Activated naive CD4-positive, alpha-beta T cell treated with anti-CD3 and anti-CD28 coated beads for 36 hours (primary cell): ENCODE results near the gene GJA3. TPM values are rescaled to one million over a fixed set of nuclear protein-coding genes. Genes with fewer than 3 reads are reported as not detected.

Source experiments
- CTCF ChIA-PET: fragments of 350-600 bp; sonication (Branson Sonifier 250); formaldehyde crosslinking; loops from one replicate; lab custom pipeline; 2021; ENCODE audit warnings: antibody characterized with exemption; lab: Charles Lee
- DNase-seq: peaks from one replicate; pipeline ENCODE4 v3.0.0-alpha.2; 2020
- H3K27ac Mint-ChIP-seq: one replicate; pipeline ENCODE4 v1.8.0; 2021; ENCODE audit warnings: mild to moderate bottlenecking, mixed read lengths
- H3K27me3 Mint-ChIP-seq: one replicate; pipeline ENCODE4 v1.8.0; 2021; ENCODE audit warnings: low read depth, mixed read lengths
- H3K36me3 Mint-ChIP-seq: one replicate; pipeline ENCODE4 v1.8.0; 2021; ENCODE audit warnings: low read depth, mixed read lengths
- H3K4me1 Mint-ChIP-seq: one replicate; pipeline ENCODE4 v1.8.0; 2021; ENCODE audit warnings: low read depth, mixed read lengths
- H3K4me3 Mint-ChIP-seq: one replicate; pipeline ENCODE4 v1.8.0; 2021; ENCODE audit warnings: mild to moderate bottlenecking, moderate library complexity, mixed read lengths
- H3K9me3 Mint-ChIP-seq: one replicate; pipeline ENCODE4 v1.8.0; 2021; ENCODE audit warnings: mixed read lengths
- intact Hi-C: fragments of 100-400 bp; cut with micrococcal nuclease; formaldehyde crosslinking; loops from one replicate; pipeline ENCODE4 v1.15.1; 2023
- total RNA-seq, 2 experiments: library from RNA; stranded (reverse); gene quantifications; one replicate each; pipeline ENCODE4 v1.2.3, GENCODE V29; 2021

GJA3 gene
- total RNA-seq, 2 experiments from 2014 or later, result 0.05 to 0.10 TPM

DNA sequence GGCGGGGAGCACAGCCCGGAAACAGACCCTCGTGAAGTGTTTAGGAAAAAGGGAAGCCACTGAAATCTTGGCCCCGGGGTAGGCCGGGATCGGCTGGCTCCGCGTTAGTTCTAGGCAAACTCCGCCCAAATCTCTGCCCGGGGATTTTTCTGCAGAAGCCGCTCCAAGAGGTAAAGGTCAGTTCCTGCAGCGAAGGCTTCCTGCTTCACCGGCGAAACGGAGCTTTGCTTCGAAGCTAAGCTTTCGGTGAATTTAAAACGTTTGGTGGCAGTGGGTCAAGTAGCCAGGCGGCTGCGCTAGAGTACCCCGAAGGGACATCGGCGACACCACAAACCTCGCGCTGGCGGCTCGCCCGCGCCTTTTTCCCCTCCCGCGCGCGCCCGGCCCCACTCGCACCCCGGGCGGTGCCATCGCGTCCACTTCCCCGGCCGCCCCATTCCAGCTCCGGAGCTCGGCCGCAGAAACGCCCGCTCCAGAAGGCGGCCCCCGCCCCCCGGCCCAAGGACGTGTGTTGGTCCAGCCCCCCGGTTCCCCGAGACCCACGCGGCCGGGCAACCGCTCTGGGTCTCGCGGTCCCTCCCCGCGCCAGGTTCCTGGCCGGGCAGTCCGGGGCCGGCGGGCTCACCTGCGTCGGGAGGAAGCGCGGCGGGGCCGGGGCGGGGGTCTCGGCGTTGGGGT, 31.4 kb upstream of the GJA3 start:
- peak; percentile 50 for DNase-seq
- intact Hi-C loops, result loop anchor here (2.0 kb wide), 1 partner anchor 711 kb away; the partner anchor contains the start of gene XPO4
- Mint-ChIP-seq H3K4me1 (peaks cover 13% of the 10 kb centered on the region), H3K9me3 (no peaks in the 10 kb centered on the region), H3K4me3 (peak overlapping the region; percentile 65), H3K27ac (no peak overlapping the region), H3K27me3 (peaks cover 45% of the 10 kb centered on the region), H3K36me3 (no peaks in the 10 kb centered on the region)
- CTCF ChIA-PET, result interaction anchor here (1.5 to 2.9 kb wide), 2 partner anchors 10 to 302 kb away, joined by 4 to 14 read pairs; no protein-coding TSS in a partner anchor

DNA sequence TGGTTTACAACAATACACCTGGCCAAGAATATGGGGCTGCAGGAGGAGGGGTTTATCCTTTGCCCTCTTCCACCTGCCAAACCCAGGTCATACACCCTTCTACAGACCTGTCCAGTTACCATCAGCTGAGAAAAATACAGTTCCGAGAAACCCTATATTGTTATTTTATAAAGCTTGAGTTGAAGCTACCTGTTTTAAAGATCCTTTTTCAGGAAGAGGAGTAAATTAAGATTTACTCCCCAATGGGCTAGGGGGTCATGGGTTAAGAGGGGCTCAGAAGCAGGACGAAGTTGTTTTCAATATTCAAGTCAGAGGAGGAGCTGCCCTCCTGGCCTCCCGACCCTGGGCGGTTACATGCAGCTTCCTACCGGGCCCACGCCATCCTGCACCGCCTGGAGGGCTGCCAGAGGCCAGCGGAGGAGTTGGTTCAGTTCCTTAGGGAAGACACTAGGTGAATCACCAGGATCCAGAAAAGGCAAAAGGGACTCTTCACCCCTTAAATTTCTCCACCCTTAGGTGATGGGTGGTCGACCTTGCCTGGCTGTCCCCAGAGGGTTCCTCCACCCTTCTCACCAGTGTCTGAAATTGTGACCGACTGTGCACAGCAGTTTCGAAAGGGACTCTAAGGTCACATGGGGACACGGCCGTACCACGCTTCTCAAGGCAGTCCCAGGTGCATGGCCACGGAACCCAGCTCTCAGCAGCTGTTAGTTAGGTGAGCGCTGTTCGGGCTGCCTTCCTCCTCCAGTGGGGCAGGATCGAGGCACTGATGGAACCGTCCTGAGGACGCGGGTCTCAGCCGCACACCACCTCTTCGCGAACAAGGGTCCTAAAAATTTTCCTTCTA, 30.7 kb upstream of the GJA3 start:
- no peaks in the 10 kb centered on the region for H3K36me3 Mint-ChIP-seq
- CTCF ChIA-PET, result interaction anchor here (0.6 to 2.9 kb wide), 4 partner anchors 9 to 303 kb away, joined by 3 to 14 read pairs (median 4); no protein-coding TSS in a partner anchor
- DNase-seq, result no peak
- peak overlapping the region; percentile 65 for H3K4me3 Mint-ChIP-seq
- intact Hi-C loops, result loop anchor here (2.0 kb wide), 1 partner anchor 711 kb away; the partner anchor contains the start of gene XPO4
- H3K4me1 Mint-ChIP-seq, result peaks cover 13% of the 10 kb centered on the region
- H3K27me3 Mint-ChIP-seq, result peaks cover 39% of the 10 kb centered on the region
- H3K9me3 Mint-ChIP-seq, result no peaks in the 10 kb centered on the region
- H3K27ac Mint-ChIP-seq, result no peak overlapping the region

DNA sequence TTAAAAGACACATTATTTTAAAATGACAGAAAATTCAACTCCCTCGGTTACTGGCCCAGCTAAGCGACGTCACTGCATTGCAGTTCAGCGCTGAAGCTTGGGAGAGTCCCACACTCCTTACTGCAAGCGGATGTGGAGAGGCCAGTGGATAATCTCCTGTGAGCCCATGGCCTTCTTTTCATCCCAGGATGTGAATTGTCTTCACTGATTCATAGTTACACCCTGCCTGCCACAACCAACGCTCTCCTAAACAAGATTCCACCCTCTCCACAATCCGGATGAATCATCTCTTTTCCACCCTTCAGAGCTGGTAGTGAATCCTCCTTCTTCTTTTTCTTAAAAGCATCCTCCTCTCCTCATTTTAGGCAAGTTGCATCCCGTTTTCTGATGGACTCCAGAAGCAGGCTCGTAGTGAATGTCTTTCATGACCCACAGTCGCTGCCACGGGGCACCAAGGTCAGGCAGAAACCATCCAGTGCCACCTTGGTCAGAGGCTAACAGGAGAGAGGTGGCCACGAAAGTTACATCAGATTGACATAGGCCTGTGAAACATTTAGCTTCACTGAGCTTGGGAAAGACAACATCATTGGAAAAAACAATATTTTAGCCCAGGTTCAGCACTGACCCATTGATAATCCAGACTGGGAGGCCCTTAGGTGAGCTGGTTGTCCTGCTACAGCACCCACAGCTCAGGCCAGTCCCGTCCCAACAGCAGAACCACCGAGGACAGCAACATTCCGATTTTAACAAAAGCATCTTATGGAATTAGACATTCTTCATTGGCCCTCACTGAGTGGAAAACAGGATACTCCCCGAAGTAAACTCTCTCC, 29.8 kb upstream of the GJA3 start:
- Mint-ChIP-seq H3K9me3 (no peaks in the 10 kb centered on the region), H3K27me3 (peaks cover 35% of the 10 kb centered on the region), H3K36me3 (no peaks in the 10 kb centered on the region), H3K27ac (no peak overlapping the region), H3K4me3 (no peak overlapping the region), H3K4me1 (peaks cover 13% of the 10 kb centered on the region)
- intact Hi-C loops, result no loop called here
- CTCF ChIA-PET, result interaction anchor here (1.5 to 2.9 kb wide), 3 partner anchors 8 to 304 kb away, joined by 3 to 14 read pairs (median 4); no protein-coding TSS in a partner anchor
- DNase-seq, result no peak

DNA sequence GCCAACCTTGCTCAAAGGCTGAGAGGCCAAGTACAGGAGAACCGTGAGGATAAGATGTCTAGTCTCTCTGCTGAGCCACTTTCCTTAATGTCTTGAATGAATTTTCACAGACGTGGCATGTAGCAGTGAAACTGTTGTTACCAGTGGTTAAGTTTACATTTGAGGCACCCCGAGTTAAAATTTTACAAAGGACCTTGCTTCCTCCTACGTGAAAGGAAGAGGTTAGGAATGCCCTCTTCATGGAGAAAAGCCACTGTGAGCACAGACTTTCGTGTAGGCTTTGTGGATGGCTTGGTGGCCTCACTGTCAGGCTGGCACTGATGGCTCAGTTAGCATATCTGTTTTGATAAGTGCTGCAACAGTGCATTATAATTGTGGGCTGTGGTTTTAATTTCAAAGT, 29.2 kb upstream of the GJA3 start:
- Mint-ChIP-seq H3K4me1 (peaks cover 13% of the 10 kb centered on the region), H3K27me3 (peaks cover 29% of the 10 kb centered on the region), H3K27ac (no peak overlapping the region), H3K36me3 (no peaks in the 10 kb centered on the region), H3K9me3 (no peaks in the 10 kb centered on the region), H3K4me3 (no peak overlapping the region)
- no peak for DNase-seq
- intact Hi-C loops, result no loop called here
- CTCF ChIA-PET, result interaction anchor here (0.6 to 2.9 kb wide), 4 partner anchors 8 to 633 kb away, joined by 3 to 14 read pairs (median 4); no protein-coding TSS in a partner anchor

DNA sequence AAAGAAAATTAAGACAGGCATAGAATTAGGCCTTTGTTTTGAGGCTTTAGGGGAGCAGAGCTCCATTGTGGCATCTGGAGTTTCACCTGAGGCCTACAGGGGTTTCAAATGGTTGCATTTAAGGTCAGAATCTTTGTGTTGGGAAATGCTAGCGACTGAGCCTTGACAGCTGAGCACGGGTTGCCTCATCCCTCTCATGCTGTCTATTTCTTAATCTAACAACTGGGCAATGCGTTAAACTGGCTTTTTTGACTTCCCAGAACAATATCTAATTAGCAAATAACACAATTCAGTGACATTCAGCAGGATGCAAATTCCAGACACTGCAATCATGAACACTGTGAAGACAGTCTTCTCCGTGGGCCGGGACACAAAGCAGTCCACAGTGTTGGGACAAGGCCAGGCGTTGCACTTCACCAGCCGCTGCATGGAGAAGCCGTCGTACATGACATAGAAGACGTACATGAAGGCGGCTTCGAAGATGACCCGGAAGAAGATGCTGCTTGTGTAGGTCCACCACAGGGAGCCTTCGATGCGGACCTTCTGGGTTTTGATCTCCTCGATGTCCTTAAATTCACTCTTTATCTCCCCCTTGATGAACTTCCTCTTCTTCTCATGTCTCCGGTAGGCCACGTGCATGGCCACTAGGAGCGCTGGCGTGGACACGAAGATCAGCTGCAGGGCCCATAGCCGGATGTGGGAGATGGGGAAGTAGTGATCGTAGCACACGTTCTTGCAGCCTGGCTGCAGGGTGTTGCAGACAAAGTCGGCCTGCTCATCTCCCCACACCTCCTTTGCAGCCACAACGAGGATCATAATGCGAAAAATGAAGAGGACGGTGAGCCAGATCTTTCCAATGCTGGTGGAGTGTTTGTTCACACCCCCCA, 28.1 kb upstream of the GJA3 start:
- Mint-ChIP-seq H3K9me3 (no peaks in the 10 kb centered on the region), H3K4me1 (peaks cover 3% of the 10 kb centered on the region), H3K27me3 (peaks cover 18% of the 10 kb centered on the region), H3K4me3 (no peak overlapping the region), H3K36me3 (no peaks in the 10 kb centered on the region), H3K27ac (no peak overlapping the region)
- intact Hi-C loops, result no loop called here
- DNase-seq, result peak; percentile 20
- CTCF ChIA-PET, result interaction anchor here (0.8 to 1.0 kb wide), 2 partner anchors 8 to 35 kb away, joined by 3 to 4 read pairs; no protein-coding TSS in a partner anchor

DNA sequence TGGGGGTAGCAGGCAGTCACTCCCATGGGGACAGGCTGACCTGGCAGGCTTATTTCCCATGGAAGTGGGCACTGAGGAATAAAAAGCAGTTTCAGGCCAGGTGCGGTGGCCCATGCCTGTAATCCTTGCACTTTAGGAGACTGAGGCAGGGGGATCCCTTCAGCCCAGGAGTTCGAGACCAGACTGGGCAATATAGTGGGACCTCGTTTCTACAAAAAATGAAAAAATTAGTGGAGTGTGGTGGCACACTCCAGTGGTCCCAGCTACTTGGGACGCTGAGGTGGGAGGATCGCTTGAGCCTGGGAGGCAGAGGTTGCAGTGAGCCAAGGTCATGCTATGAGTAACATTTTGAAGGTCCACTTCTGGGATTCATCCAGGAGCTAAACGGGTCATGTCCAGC, 25.9 kb upstream of the GJA3 start:
- H3K4me3 Mint-ChIP-seq, result no peak overlapping the region
- no peak for DNase-seq
- H3K27ac Mint-ChIP-seq, result no peak overlapping the region
- intact Hi-C loops, result no loop called here
- H3K27me3 Mint-ChIP-seq, result peaks cover 10% of the 10 kb centered on the region
- no peaks in the 10 kb centered on the region for H3K36me3 Mint-ChIP-seq
- CTCF ChIA-PET, result interaction anchor here (1.1 to 2.6 kb wide), 3 partner anchors 8 to 306 kb away, joined by 4 to 9 read pairs (median 7); no protein-coding TSS in a partner anchor
- H3K9me3 Mint-ChIP-seq, result no peaks in the 10 kb centered on the region
- no peaks in the 10 kb centered on the region for H3K4me1 Mint-ChIP-seq

DNA sequence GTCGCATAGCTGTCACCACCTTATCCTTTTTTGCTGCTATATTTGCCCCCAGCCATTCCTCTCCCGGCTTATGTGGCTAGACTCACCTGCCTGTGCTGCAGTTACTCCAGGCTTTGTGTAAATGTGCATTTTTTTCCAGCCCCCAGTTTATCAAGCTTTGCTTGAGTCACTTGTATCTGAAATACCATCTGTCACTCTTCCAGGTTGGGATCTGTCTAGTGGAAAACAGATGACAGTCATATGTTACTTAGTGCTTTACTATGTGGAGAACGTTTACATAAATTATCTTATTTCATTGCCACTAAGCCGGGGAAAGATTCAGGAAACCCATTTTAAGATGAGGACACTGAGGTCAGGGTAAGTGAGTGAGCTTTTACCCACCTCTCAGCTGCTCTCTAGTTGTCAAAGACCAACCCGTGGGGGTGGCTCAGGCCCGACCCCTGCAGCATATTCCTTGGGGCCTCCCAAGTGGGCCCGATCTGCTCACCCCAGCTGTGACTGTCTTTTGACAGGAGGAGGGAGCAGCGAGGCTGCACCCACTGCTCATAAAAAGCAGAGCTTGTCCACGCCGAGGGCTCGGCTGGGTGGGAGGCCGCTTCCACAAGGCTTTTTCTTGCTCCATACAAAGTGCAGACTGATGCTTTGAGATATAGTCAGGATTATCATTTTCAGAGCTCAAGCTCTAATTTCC, 24.7 kb upstream of the GJA3 start:
- CTCF ChIA-PET, result interaction anchor here (0.6 to 2.6 kb wide), 5 partner anchors 10 to 19 kb away, joined by 3 to 9 read pairs (median 5); no protein-coding TSS in a partner anchor
- DNase-seq, result no peak
- no peaks in the 10 kb centered on the region for H3K36me3 Mint-ChIP-seq
- no peak overlapping the region for H3K4me3 Mint-ChIP-seq
- intact Hi-C loops, result no loop called here
- no peaks in the 10 kb centered on the region for H3K4me1 Mint-ChIP-seq
- H3K9me3 Mint-ChIP-seq, result no peaks in the 10 kb centered on the region
- H3K27me3 Mint-ChIP-seq, result peaks cover 5% of the 10 kb centered on the region
- no peak overlapping the region for H3K27ac Mint-ChIP-seq

DNA sequence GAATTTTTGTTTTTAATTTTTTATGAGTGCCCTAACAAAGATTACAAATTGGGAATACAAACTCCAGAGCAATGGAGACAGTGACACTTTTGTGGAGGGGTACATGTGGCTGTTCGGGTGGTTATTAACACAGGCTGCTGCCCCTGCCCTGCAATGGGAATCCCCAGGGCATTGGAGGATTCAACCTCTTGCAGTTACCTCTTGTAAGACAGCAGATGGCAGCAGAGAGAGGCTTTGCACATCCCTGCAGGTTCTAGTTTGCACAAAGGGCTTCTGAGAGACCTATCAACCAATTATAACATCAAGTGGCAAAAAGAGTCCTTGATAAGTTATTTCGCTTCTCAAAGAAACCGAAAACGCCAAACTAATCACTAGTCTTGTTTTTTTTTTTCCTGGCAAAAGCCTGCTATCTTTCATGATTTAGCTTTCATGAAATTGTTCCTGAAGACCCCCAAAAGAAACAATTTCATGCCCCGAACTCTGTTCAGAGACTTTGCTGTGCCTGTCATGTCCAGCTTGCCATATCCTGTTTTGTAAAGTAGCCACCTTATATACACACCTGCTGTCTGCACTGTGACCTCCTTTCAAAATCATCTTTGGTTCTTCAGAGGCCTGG, 21.5 kb upstream of the GJA3 start:
- Mint-ChIP-seq H3K27ac (no peak overlapping the region), H3K27me3 (peaks cover 30% of the 10 kb centered on the region), H3K4me1 (no peaks in the 10 kb centered on the region), H3K9me3 (no peaks in the 10 kb centered on the region), H3K36me3 (no peaks in the 10 kb centered on the region), H3K4me3 (no peak overlapping the region)
- CTCF ChIA-PET, result interaction anchor here (0.6 to 2.2 kb wide), 15 partner anchors 9 to 667 kb away, joined by 3 to 14 read pairs (median 4); no protein-coding TSS in a partner anchor
- intact Hi-C loops, result loop anchor here (1.0 kb wide), 4 partner anchors 307 to 743 kb away; no protein-coding TSS in a partner anchor
- DNase-seq, result peak; percentile 54

DNA sequence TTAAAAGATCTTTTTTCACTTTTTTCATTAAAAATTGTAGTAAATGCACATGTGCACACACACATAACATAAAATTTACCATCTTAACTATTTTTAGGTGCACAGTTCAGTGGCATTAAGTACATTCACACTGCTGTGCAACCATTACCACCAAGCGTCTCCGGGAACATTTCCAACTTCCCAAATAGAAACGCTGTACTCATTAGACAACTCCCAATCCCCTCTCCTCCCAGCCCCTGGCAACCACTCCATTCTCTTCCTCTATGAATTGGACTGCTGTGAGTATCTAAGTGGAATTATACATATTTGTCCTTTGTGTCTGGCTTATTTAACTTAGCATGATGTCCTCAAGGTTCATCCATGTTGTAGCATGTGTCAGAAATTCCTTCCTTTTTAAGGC, 20.3 kb upstream of the GJA3 start:
- Mint-ChIP-seq H3K27ac (no peak overlapping the region), H3K27me3 (peaks cover 39% of the 10 kb centered on the region), H3K4me1 (no peaks in the 10 kb centered on the region), H3K4me3 (no peak overlapping the region), H3K9me3 (no peaks in the 10 kb centered on the region), H3K36me3 (no peaks in the 10 kb centered on the region)
- intact Hi-C loops, result no loop called here
- CTCF ChIA-PET, result interaction anchor here (1.3 to 2.2 kb wide), 4 partner anchors 9 to 302 kb away, joined by 4 to 14 read pairs (median 6); no protein-coding TSS in a partner anchor
- DNase-seq, result no peak

DNA sequence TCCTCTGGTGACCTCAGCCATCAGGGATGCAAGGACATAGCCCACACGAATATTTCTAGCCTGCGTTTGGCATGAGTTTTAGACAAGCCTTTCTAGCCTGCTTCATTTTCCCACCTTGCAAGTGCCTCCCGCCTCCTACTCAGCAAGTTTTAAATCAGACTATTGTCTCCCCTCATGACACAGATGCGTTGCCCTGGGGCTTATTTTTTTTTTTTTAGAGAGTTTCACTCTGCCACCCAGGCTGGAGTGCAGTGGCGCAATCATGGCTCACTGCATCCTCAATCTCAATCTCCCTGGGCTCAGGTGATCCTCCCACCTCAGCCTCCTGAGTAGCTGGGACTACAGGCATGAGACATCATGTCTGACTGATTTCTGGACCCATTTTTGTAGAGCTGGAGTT, 17.3 kb upstream of the GJA3 start:
- H3K9me3 Mint-ChIP-seq, result no peaks in the 10 kb centered on the region
- no peak overlapping the region for H3K4me3 Mint-ChIP-seq
- no peak overlapping the region for H3K27ac Mint-ChIP-seq
- peaks cover 21% of the 10 kb centered on the region for H3K4me1 Mint-ChIP-seq
- intact Hi-C loops, result no loop called here
- CTCF ChIA-PET, result interaction anchor here (0.7 kb wide), 1 partner anchor 9 kb away, joined by 4 read pairs; no protein-coding TSS in a partner anchor
- H3K27me3 Mint-ChIP-seq, result peaks cover 60% of the 10 kb centered on the region
- DNase-seq, result no peak
- H3K36me3 Mint-ChIP-seq, result no peaks in the 10 kb centered on the region
